HG03196 (cell line): ENCODE data around the gene XIRP2.
"Not testable (repeated sequence)": the region's sequence is repeated elsewhere in the genome, so short reads cannot be mapped to it uniquely, and the experiment has no call there.

ENCODE experiments used
- ATAC-seq: cut with Tn5 transposase; IDR thresholded peaks from one replicate; pipeline ENCODE4 v1.9.1; 2021; ENCODE audit not compliant: unreplicated experiment

Gene XIRP2

GRCh38 chr2:166934817-166935216 is 46.5 kb downstream of the XIRP2 start:
- no peak for ATAC-seq

- ATAC-seq: no peak
Measured at GRCh38 chr2:166942377-166942776, 54.1 kb downstream of the XIRP2 start.

GRCh38 chr2:166944909-166945308 is 56.6 kb downstream of the XIRP2 start:
- ATAC-seq: no peak

- ATAC-seq: no peak
Measured at GRCh38 chr2:166957686-166958085, 69.4 kb downstream of the XIRP2 start.

GRCh38 chr2:166958986-166959481 is 70.8 kb downstream of the XIRP2 start:
- no peak for ATAC-seq

- ATAC-seq: no peak
Measured at GRCh38 chr2:166959556-166959955, 71.3 kb downstream of the XIRP2 start.

GRCh38 chr2:166960702-166961270 is 72.5 kb downstream of the XIRP2 start:
- no peak for ATAC-seq

- no peak for ATAC-seq
Measured at GRCh38 chr2:166961933-166962332, 73.7 kb downstream of the XIRP2 start.

GRCh38 chr2:166969486-166969885 is 81.2 kb downstream of the XIRP2 start:
- ATAC-seq: no peak

GRCh38 chr2:166972002-166972401 is 83.7 kb downstream of the XIRP2 start:
- ATAC-seq: no peak

- no peak for ATAC-seq
Measured at GRCh38 chr2:166972418-166972817, 84.1 kb downstream of the XIRP2 start.

GRCh38 chr2:166984188-166984587 is 95.9 kb downstream of the XIRP2 start:
- ATAC-seq: no peak

- ATAC-seq: no peak
Measured at GRCh38 chr2:166984797-166985196, 96.5 kb downstream of the XIRP2 start.

- ATAC-seq: no peak
Measured at GRCh38 chr2:166994588-166995336, 106.5 kb downstream of the XIRP2 start.

GRCh38 chr2:166996465-166996864 is 108.2 kb downstream of the XIRP2 start:
- no peak for ATAC-seq

- no peak for ATAC-seq
Measured at GRCh38 chr2:167001165-167001564, 112.9 kb downstream of the XIRP2 start.

GRCh38 chr2:167005096-167005495 is 116.8 kb downstream of the XIRP2 start:
- no peak for ATAC-seq

GRCh38 chr2:167013227-167013626 is 124.9 kb downstream of the XIRP2 start:
- ATAC-seq: no peak

GRCh38 chr2:167015806-167016205 is 127.5 kb downstream of the XIRP2 start:
- no peak for ATAC-seq

GRCh38 chr2:167017021-167017420 is 128.7 kb downstream of the XIRP2 start:
- no peak for ATAC-seq

- no peak for ATAC-seq
Measured at GRCh38 chr2:167018590-167018989, 130.3 kb downstream of the XIRP2 start.

- ATAC-seq: no peak
Measured at GRCh38 chr2:167028503-167028902, 140.2 kb downstream of the XIRP2 start.

GRCh38 chr2:167034976-167035375 is 146.7 kb downstream of the XIRP2 start:
- not testable (repeated sequence) for ATAC-seq
